ENCODE measurements around the gene PKP1. TPM values are rescaled to one million over a fixed set of nuclear protein-coding genes. Genes with fewer than 3 reads are reported as not detected.

The PKP1 gene
- total and polyA plus RNA-seq, 10 of the 15 experiments (the other 5 are each of a cell fraction or from before 2014, with no cell fraction given) = 0.03 TPM; not detected in 9

GRCh38 chr1:201248721-201249559 is 34.4 kb upstream of the PKP1 start:
- CTCF ChIA-PET = no interaction called here
- H2AFZ ChIP-seq (ENCODE audit: control insufficient read depth, low read depth, low read length) = no peak overlapping the region
- SMC1A ChIA-PET (ENCODE audit: uncharacterized antibody, unreplicated experiment) = no interaction called here
- intact Hi-C loops (cut with micrococcal nuclease; ENCODE audit: unreplicated experiment) = no loop called here
- no peak overlapping the region for H3K9ac ChIP-seq (ENCODE audit: control insufficient read depth, insufficient read depth, low read length)
- H3K27ac ChIP-seq (ENCODE audit: control insufficient read depth, insufficient read depth) = no peak overlapping the region
- WGBS (ENCODE audit: insufficient coverage, insufficient replicate concordance, low lambda C conversion rate, missing lambda C conversion rate) = 41% methylated on average over 14 of the region's 14 CpGs
- in situ Hi-C loops (cut with MboI) = no loop called here
- H3K79me2 ChIP-seq (ENCODE audit: control insufficient read depth, insufficient read depth, low read length) = no peaks in the 10 kb centered on the region
- no TSS peak for BruUV-seq (replicated peaks)
- H3K4me1 ChIP-seq (ENCODE audit: control insufficient read depth, insufficient read depth, low read length) = no peaks in the 10 kb centered on the region
- no peaks in the 10 kb centered on the region for H4K20me1 ChIP-seq (ENCODE audit: control insufficient read depth, insufficient read depth)
- POLR2A ChIA-PET = no interaction called here
- FAIRE-seq (no peak), ATAC-seq (no peak), DNase-seq (ENCODE audit: low read depth, low spot score) (no peak)
- H3K4me2 ChIP-seq (ENCODE audit: control insufficient read depth, insufficient read depth) = no peak overlapping the region
- RAD21 ChIA-PET (ENCODE audit: unreplicated experiment) = no interaction called here
- H3K36me3 ChIP-seq (ENCODE audit: control insufficient read depth in 2 of 2, insufficient read depth in 2 of 2, low read length in 1 of 2) = no peaks in the 10 kb centered on the region
- H3K27me3 ChIP-seq (replicated peaks in 1 of 2; ENCODE audit: control insufficient read depth in 2 of 2, insufficient read depth in 2 of 2, low read length in 1 of 2) = peaks cover 0 to 3% of the 10 kb centered on the region in 2 experiments; a peak in 1 of 4 replicates
- H3K4me3 ChIP-seq = no peak overlapping the region
- H3K9me3 ChIP-seq (replicated peaks; ENCODE audit: control insufficient read depth, insufficient read depth, low read length) = no peaks in the 10 kb centered on the region
- TF ChIP-seq E2F4 (IDR thresholded peaks at IDR 0.05; ENCODE audit: low read depth, low read length) = no peak
- no peak for TF ChIP-seq ETV6 (conservative IDR thresholded peaks at IDR 0.05 in 1 of 2, IDR thresholded peaks at IDR 0.05 in 1 of 2; ENCODE audit: borderline replicate concordance in 1 of 2, low read depth in 1 of 2)
- no peak for TF ChIP-seq CUX1 (IDR thresholded peaks at IDR 0.05; ENCODE audit: insufficient replicate concordance, low read depth, low read length)
- no peak for TF ChIP-seq PRDM15 (CRISPR knock-in tag; IDR thresholded peaks at IDR 0.05)
- no peak for TF ChIP-seq RELA (IDR thresholded peaks at IDR 0.05; ENCODE audit: borderline replicate concordance, partially characterized antibody)
- no peak for TF ChIP-seq YY1 (IDR thresholded peaks at IDR 0.05; ENCODE audit: low read depth, low read length)
- no peak for TF ChIP-seq EZH2 (IDR thresholded peaks at IDR 0.05; ENCODE audit: borderline replicate concordance, control insufficient read depth, low read depth, low read length)
- no peak for TF ChIP-seq CHD4 (IDR thresholded peaks at IDR 0.05)
- TF ChIP-seq CHD2 (IDR thresholded peaks at IDR 0.05; ENCODE audit: borderline replicate concordance, low read depth, low read length) = no peak
- TF ChIP-seq CBX3 (IDR thresholded peaks at IDR 0.05; ENCODE audit: borderline replicate concordance, low read depth) = no peak
- TF ChIP-seq KLF5 (IDR thresholded peaks at IDR 0.05; ENCODE audit: partially characterized antibody) = no peak
- TF ChIP-seq YBX1 (IDR thresholded peaks at IDR 0.05) = no peak
- TF ChIP-seq PAX8 (IDR thresholded peaks at IDR 0.05) = no peak
